ENCODE data around the gene TMEM41B.
"Not testable (repeated sequence)": the region's sequence is repeated elsewhere in the genome, so short reads cannot be mapped to it uniquely, and the experiment has no call there.

The TMEM41B gene

DNA sequence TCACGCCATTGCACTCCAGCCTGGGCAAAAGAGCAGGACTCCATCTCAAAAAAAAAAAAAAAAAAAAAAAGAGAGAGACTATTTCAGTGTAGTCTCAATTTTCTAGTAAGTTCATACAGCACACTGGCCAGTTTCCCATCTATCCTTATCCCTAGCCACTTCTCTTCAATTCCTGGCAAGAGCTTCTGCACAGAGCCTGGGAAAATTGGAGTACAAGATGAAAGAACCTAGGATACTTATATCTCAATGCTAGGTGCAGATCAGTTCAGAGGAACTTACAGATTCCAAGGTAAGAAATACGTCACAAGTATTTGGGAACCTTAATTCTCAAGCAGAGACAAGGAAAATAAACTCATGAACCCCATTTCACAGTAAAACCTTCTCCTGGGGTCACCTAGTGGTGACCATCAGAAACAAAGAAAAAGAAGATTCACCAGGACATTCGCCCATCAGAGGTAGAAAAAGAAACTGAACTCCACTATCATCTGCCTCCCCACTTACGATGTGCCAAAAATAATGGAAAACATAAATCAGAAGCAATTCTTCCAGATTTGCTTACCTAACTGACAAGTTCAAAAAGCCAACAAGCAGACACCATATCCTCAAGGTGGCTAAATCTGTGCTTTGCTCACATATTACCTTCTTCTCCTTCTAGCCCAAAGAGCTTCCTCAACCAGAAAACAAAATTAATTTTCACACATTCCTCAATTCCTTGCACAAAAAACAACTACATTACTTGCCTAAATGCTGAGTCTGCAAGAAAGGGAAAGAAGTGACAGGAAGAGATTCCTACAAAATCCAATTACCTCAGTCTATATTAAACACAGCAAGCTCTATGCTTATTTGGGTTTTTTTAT, 54.2 kb downstream of the TMEM41B start:
- no peak for DNase-seq

DNA sequence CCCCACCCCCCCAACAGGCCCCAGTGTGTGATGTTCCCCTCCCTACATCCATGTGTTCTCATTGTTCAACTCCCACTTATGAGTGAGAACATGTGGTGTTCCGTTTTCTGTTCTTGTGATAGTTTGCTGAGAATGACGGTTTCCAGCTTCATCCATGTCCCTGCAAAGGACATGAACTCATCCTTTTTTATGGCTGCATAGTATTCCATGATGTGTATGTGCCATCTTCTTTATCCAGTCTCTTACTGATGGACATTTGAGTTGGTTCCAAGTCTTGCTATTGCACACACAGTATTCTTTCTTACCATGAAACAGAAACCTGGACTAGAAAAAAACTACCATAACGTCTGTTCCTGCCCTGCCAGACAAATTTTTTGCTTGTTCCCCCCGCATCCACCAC, 56.1 kb downstream of the TMEM41B start:
- DNase-seq: not testable (repeated sequence)

DNA sequence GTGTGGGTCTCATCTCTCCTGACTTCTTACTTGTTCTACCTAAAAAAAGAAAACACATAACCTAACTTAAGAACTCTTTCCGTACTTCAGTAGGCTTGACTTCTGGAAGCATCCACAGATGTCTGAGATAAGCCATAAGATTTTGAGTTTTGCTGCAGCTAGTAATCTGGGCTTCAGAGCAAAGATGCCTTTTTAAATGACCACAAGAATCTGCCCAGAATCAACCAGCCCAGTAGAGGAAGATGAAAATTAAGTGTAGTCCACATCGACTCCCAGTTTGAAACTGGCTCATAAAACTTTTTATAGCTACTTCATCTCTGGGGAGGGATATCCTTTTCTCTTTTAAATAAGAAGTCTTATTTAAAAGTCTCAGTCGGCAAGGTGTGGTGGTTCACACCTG, 60.0 kb downstream of the TMEM41B start:
- no peak for DNase-seq

DNA sequence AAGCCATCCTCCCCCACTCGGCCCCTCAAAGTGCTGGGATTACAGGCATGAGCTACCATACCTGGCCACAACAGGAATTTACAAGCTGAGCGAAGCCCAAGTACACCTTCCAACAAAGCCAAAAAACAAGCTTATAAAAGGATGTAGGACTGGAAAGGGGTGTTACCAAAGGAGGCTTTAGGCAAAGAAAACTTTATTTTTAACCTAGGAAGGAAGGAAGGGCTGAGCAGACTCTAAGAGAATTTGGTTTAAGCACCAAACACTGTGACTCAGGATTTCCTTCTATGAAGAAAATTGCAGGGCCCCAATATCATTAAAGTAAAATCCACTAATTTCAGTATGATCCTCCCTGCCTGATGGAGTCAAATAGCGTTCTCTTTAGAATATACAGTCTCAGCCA, 61.3 kb downstream of the TMEM41B start:
- DNase-seq: no peak

DNA sequence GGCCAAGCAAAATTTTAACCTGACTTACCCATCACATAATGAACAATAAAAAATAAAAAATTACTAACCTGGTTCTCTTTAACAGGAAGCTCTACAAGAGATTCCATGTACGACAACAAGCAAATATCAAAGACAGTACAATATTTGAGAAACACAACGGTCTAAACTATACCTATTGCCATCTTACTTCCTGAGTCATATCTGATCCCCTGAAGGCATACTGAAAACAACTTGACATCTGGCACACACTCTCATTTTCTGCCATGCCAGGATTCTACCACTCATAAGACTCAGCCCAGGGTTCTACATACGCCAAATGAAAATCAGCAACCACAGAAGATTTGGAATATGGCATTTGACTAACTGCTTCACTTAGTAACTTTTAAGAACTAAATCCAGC, 63.1 kb downstream of the TMEM41B start:
- no peak for DNase-seq

DNA sequence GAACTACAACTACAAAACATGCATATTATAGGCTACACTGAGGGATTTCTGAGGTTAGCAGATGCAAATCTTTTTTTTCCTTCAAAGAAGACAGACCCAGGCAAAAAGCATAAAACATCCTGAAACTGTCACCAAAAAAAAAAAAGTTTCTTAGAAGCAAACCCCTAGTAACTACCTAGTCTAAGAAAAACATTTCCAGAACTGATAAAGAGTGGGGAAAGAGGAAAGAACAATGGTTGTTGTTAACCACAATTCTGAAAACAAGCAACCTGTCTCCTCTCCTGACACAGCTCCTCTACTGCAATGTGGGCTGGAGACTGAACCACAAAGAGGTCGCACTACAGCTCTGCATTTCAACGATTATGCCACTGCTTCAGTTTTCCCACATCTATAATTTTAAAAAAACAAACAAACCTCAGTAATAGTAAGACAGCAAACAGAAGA, 64.2 kb downstream of the TMEM41B start:
- DNase-seq: no peak

DNA sequence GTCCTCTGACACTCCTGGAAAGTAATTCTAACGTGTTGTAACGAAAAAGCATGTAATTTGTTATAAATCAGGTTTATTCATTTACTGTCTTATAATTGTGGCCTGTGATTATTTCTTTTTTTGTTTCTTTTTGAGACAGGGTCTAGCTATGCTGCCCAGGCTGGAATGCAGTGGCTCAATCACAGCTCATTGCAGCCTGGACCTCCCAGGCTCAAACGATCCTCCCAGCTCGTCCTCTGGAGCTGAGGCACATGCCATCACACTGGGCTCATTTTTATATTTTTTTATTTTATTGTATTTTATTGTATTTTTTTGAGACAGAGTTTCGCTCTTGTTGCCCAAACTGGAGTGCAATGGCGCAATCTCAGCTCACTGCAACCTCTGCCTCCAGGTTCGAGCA, 65.1 kb downstream of the TMEM41B start:
- DNase-seq: no peak

DNA sequence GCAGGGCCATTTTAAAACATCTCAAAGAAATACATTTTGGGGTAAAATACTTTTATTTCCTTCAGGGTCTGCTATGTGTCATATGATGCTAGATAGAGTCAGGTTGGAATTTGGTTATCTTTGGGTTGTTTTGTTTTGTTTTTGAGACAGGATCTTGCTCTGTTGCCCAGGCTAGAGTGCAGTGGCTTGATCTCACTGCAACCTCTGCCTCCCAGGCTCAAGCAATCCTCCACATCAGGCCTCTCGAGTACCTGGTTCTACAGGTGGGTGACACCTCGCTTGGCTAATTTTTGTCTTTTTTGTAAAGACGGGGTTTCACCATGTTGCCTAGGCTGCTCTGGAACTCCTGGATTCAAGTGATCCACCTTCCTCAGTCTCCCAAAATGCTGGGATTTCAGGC, 66.5 kb downstream of the TMEM41B start:
- no peak for DNase-seq

DNA sequence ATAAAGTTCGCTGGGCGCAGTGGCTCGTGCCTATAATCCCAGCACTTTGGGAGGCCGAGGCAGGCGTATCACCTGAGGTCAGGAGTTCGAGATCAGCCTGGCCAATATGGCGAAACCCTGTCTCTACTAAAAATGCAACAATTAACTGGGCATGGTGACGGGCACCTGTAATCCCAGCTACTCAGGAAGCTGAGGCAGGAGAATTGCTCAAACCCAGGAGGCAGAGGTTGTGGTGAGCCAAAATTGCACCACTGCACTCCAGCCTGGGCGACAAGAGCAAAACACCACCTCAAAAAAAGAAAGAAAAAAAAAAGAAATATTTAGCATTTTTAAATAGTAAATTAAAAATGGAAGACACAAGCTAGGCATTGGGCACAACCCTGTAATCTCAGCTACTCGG, 78.2 kb downstream of the TMEM41B start:
- DNase-seq: not testable (repeated sequence)

DNA sequence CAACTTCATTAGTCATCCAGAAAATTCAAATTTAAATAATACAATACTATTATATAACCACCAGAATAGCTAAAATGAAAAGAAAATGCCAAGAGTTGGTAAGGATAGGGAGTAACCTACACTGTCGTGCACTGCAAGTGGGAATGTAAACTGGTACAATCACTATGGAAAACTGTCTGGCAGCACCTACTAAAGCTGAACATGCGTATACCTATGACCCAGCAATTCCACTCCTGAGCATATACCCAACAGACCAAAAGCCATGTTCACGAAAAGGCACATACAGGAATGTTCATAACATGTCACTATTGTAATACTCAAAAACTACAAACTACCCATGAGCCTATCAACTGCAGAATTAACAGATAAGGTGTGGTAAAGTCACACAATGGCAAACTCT, 81.9 kb downstream of the TMEM41B start:
- DNase-seq: no peak

DNA sequence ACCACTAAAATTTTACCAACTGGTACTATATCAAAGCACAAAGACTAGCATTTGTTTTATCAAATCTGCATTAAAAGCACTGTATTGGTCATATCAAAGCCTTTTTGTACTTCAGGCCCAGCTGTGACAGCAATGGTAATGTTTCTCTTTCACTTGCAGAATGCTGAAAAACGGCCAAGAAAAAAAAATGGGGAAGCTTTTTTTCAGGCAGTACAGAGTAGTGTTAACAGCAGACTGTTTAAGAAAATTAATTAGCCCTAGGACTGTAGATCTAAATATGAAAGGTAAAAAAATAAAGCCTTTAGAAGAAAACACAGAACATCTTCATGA, 82.6 kb downstream of the TMEM41B start:
- peak; percentile 41 for DNase-seq

Measured in eye (tissue), 1 donor.